Liver (tissue), 9 donors: Measurements from ENCODE around the gene SNX1. TPM values are rescaled to one million over a fixed set of nuclear protein-coding genes. Genes with fewer than 3 reads are reported as not detected.

ENCODE experiments used
- DNase-seq: peaks from one replicate; pipeline ENCODE4 v3.0.0-alpha.2; 2017; ENCODE audit warnings: low spot score
- H3K27ac ChIP-seq, 2 donors: one replicate each; pipeline ENCODE4 v1.7.0; 2013; ENCODE audit warnings: inconsistent platforms in 2 of 2, low read length in 2 of 2, control low read depth in 1 of 2, low read depth in 1 of 2, mild to moderate bottlenecking in 1 of 2
- H3K27me3 ChIP-seq, 4 donors: one replicate each; pipeline versions ENCODE4 v1.6.1 to v1.7.0; 2013; ENCODE audit warnings: low read length in 3 of 4, inconsistent platforms in 1 of 4, mild to moderate bottlenecking in 1 of 4, moderate library complexity in 1 of 4; ENCODE audit not compliant: control insufficient read depth in 4 of 4, insufficient read depth in 4 of 4
- H3K36me3 ChIP-seq, 4 donors: one replicate each; pipeline versions ENCODE4 v1.6.1 to v1.7.0; 2013; ENCODE audit warnings: low read length in 3 of 4, mild to moderate bottlenecking in 3 of 4, low read depth in 1 of 4, moderate library complexity in 1 of 4; ENCODE audit not compliant: control insufficient read depth in 4 of 4, insufficient read depth in 3 of 4
- H3K4me1 ChIP-seq, 4 donors: one replicate each; pipeline versions ENCODE4 v1.6.1 to v1.7.0; 2013; ENCODE audit warnings: low read length in 3 of 4, mild to moderate bottlenecking in 3 of 4, moderate library complexity in 1 of 4; ENCODE audit not compliant: control insufficient read depth in 4 of 4, insufficient read depth in 4 of 4
- H3K4me3 ChIP-seq, 3 donors: one replicate each; pipeline versions ENCODE4 v1.6.1 to v1.7.0; 2013; ENCODE audit warnings: low read length in 3 of 3, control low read depth in 1 of 3, low read depth in 1 of 3, mild to moderate bottlenecking in 1 of 3
- H3K9ac ChIP-seq, 2 donors: one replicate each; pipeline ENCODE4 v1.7.0; 2013; ENCODE audit warnings: low read length in 2 of 2, mild to moderate bottlenecking in 2 of 2, moderate library complexity in 2 of 2, control low read depth in 1 of 2, low read depth in 1 of 2
- H3K9me3 ChIP-seq, 4 donors: one replicate each; pipeline versions ENCODE4 v1.6.1 to v1.7.0; 2013; ENCODE audit warnings: low read length in 3 of 4; ENCODE audit not compliant: control insufficient read depth in 4 of 4
- ATF3 ChIP-seq: IDR thresholded peaks from 2 replicates; pipeline ENCODE4 v1.6.1; 2016; ENCODE audit warnings: antibody characterized with exemption
- CTCF ChIP-seq: fragments of 150-350 bp; IDR thresholded peaks from 2 replicates; pipeline ENCODE4 v1.5.1; 2017; ENCODE audit warnings: improper control_type of control experiment, low read depth, low read length; ENCODE audit not compliant: missing input control
- EGR1 ChIP-seq, 2 donors: IDR thresholded peaks; 2 replicates each; pipeline ENCODE4 v1.6.1; 2016 to 2018; ENCODE audit warnings: antibody characterized with exemption in 2 of 2, low read depth in 2 of 2
- FOXA1 ChIP-seq: IDR thresholded peaks from 2 replicates; pipeline ENCODE4 v1.6.1; 2016; ENCODE audit warnings: antibody characterized with exemption
- FOXA2 ChIP-seq: IDR thresholded peaks from 2 replicates; pipeline ENCODE4 v1.6.1; 2016; ENCODE audit warnings: antibody characterized with exemption
- GABPA ChIP-seq, 2 donors: IDR thresholded peaks in 1 of 2; conservative IDR thresholded peaks in 1 of 2; 2 replicates each; pipeline ENCODE4 v1.6.1; 2016; ENCODE audit warnings: antibody characterized with exemption in 2 of 2, mild to moderate bottlenecking in 1 of 2, moderate library complexity in 1 of 2
- HNF4A ChIP-seq, 2 donors: conservative IDR thresholded peaks; 2 replicates each; pipeline ENCODE4 v1.6.1; 2016; ENCODE audit warnings: antibody characterized with exemption in 2 of 2, mild to moderate bottlenecking in 2 of 2
- HNF4G ChIP-seq: IDR thresholded peaks from 2 replicates; pipeline ENCODE4 v1.6.1; 2016; ENCODE audit warnings: antibody characterized with exemption
- JUND ChIP-seq, 2 donors: IDR thresholded peaks; 2 replicates each; pipeline ENCODE4 v1.6.1; 2016; ENCODE audit warnings: antibody characterized with exemption in 2 of 2
- MAX ChIP-seq: IDR thresholded peaks from 2 replicates; pipeline ENCODE4 v1.6.1; 2016; ENCODE audit warnings: antibody characterized with exemption
- NR2F2 ChIP-seq: IDR thresholded peaks from 2 replicates; pipeline ENCODE4 v1.6.1; 2016; ENCODE audit warnings: antibody characterized with exemption
- RAD21 ChIP-seq, 2 donors: IDR thresholded peaks; 2 replicates each; pipeline ENCODE4 v1.6.1; 2016; ENCODE audit warnings: antibody characterized with exemption in 2 of 2, mild to moderate bottlenecking in 2 of 2
- REST ChIP-seq: IDR thresholded peaks from 2 replicates; pipeline ENCODE4 v1.6.1; 2016; ENCODE audit warnings: antibody characterized with exemption, mild to moderate bottlenecking
- RXRA ChIP-seq, 2 donors: IDR thresholded peaks; 2 replicates each; pipeline ENCODE4 v1.6.1; 2017 to 2018; ENCODE audit warnings: antibody characterized with exemption in 2 of 2, mild to moderate bottlenecking in 1 of 2
- SP1 ChIP-seq: IDR thresholded peaks from 2 replicates; pipeline ENCODE4 v1.6.1; 2018; ENCODE audit warnings: antibody characterized with exemption, mild to moderate bottlenecking
- TAF1 ChIP-seq: conservative IDR thresholded peaks from 2 replicates; pipeline ENCODE4 v1.6.1; 2016; ENCODE audit warnings: antibody characterized with exemption, mild to moderate bottlenecking
- YY1 ChIP-seq: IDR thresholded peaks from 2 replicates; pipeline ENCODE4 v1.6.1; 2016; ENCODE audit warnings: antibody characterized with exemption, mild to moderate bottlenecking
- ZBTB33 ChIP-seq: IDR thresholded peaks from 2 replicates; pipeline ENCODE4 v1.6.1; 2016; ENCODE audit warnings: antibody characterized with exemption
- WGBS: extraction: QIAGEN DNeasy Blood & Tissue Kit; methylation state at CpG from one replicate; pipeline ENCODE4 v1.1.7; 2013; 5-methylcytosine and 5-hydroxymethylcytosine counted together
- polyA plus RNA-seq, 2 donors: library from polyadenylated mRNA; stranded (reverse) in 1 of 2; unstranded in 1 of 2; fragments of 200-250 nt in 1 of 2; fragments of >200 nt in 1 of 2; fragmentation: Nextera tagmentation in 1 of 2; extraction: Ambion mirVana in 1 of 2; gene quantifications; one replicate each; pipeline versions ENCODE4 v1.2.1 to v1.2.3, GENCODE V29; 2013 to 2015
- total RNA-seq, 2 donors: library from RNA; depleted of rRNA; stranded (reverse); fragments of >200 nt; gene quantifications; one replicate each; pipeline ENCODE4 v1.2.3, GENCODE V29; 2014
- donor health status: healthy.
- donor health status: healthy.
- donor health status: healthy.
- donor health status: healthy.
- donor health status: healthy.

SNX1 gene
- total RNA-seq (10 to 100 TPM; 40.0 to 67.4 TPM), polyA plus RNA-seq (10 to 100 TPM; 44.4 to 45.6 TPM)

GRCh38 chr15:64095795-64096667 lies at the start of gene SNX1:
Gene SNX1, plus strand, starts transcription at chr15:64095982. Its CDS starts 32 bp downstream, at chr15:64096014.
- Histone ChIP-seq H3K4me1 (peaks cover 11 to 76% (median 63%) of the 10 kb centered on the region in 4 donors), H3K4me3 (peak within 1 kb of the TSS; percentile 74 to 97 (median 95)), H3K36me3 (no peaks in the 10 kb centered on the region), H3K27me3 (no peaks in the 10 kb centered on the region), H3K27ac (peak within 1 kb of the TSS; percentile 87 to 93), H3K9ac (peak within 1 kb of the TSS; percentile 90 to 91), H3K9me3 (no peaks in the 10 kb centered on the region)
- DNase-seq = peak; percentile 99
- WGBS = under 1% methylated on average over 70 of the region's 70 CpGs
- TF ChIP-seq TAF1 (peak; percentile 91), HNF4A (conservative IDR thresholded peaks at IDR 0.05) (peak; percentile 23 to 28), MAX (no peak), NR2F2 (peak; percentile 35), ATF3 (peak; percentile 56), FOXA2 (peak; percentile 16), REST (peak; percentile 93), ZBTB33 (peak; percentile 83), YY1 (peak; percentile 99), RAD21 (IDR thresholded peaks at IDR 0.05) (peak in 1 of 2 donors; percentile 31), GABPA (IDR thresholded peaks at IDR 0.05 in 1 of 2, conservative IDR thresholded peaks at IDR 0.05 in 1 of 2) (peak; percentile 64 to 90), JUND (IDR thresholded peaks at IDR 0.05) (no peak), SP1 (peak; percentile 81), CTCF (peak; percentile 11), RXRA (IDR thresholded peaks at IDR 0.05) (peak; percentile 32 to 52), HNF4G (no peak), FOXA1 (peak; percentile 65), EGR1 (IDR thresholded peaks at IDR 0.05; ENCODE audit: low read depth in 2 of 2) (peak; percentile 59 to 73)
